ENCODE measurements around the gene ARHGDIB. TPM values are rescaled to one million over a fixed set of nuclear protein-coding genes. Genes with fewer than 3 reads are reported as not detected.

ARHGDIB gene
- total and polyA plus RNA-seq, 2 of the 13 experiments (the other 11 are each of a cell fraction or from before 2014, with no cell fraction given) = 0.11 to 0.87 TPM

DNA sequence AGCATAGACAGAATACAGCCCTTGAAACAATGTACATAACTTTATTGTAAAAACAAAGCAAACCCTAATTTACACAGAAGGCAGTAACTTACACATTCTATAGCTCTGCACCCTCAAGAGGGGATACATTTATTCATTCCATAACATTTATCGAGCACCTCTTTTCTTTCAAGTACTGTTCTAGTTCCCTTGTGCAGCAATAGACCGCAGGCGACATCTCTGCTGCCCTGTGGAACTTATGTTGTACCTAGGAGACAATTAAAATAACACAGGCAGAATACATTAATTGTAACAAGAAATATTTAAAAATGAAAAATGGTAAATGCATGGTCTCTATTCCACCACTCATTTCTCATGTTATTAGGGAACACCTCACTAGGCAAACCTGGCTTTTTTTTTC lies 1.4 kb upstream of the ARHGDIB start:
- in situ Hi-C loops (cut with HindIII; ENCODE audit: extremely low pct_ligation_motif_present, low pct_unique_long_range_greater_than_20kb) = no loop called here
- ATAC-seq (no peak), FAIRE-seq (no peak), DNase-seq (ENCODE audit: low spot score) (no peak)
- H3K4me2 ChIP-seq (ENCODE audit: low read depth, low read length) = no peak overlapping the region
- H2AFZ ChIP-seq (ENCODE audit: low read length) = no peak overlapping the region
- H3K9me3 ChIP-seq (ENCODE audit: low read length) = no peaks in the 10 kb centered on the region
- no TSS peak for BruUV-seq (replicated peaks)
- H3K4me3 ChIP-seq (replicated peaks in 1 of 3; ENCODE audit: insufficient read depth in 1 of 3, low read depth in 2 of 3, low read length in 3 of 3) = no peak overlapping the region
- no peak overlapping the region for H3K27ac ChIP-seq (ENCODE audit: extremely low read length, insufficient read depth, low read length)
- CTCF ChIA-PET (ENCODE audit: low intra/inter-chr PET ratio, low total read pairs) = no interaction called here
- H3K27me3 ChIP-seq (ENCODE audit: control insufficient read depth in 1 of 2, insufficient read depth in 2 of 2, low read length in 2 of 2) = no peaks in the 10 kb centered on the region
- TF ChIP-seq CBX5 (CRISPR knock-in tag; IDR thresholded peaks at IDR 0.05; ENCODE audit: borderline replicate concordance) = no peak
- no peak for TF ChIP-seq KDM3A (CRISPR knock-in tag; IDR thresholded peaks at IDR 0.05; ENCODE audit: low read depth)
- no peak for TF ChIP-seq KLF16 (CRISPR knock-in tag; IDR thresholded peaks at IDR 0.05)
- no peak for TF ChIP-seq NR2F1 (CRISPR knock-in tag; IDR thresholded peaks at IDR 0.05)
- TF ChIP-seq, protein P1, sequence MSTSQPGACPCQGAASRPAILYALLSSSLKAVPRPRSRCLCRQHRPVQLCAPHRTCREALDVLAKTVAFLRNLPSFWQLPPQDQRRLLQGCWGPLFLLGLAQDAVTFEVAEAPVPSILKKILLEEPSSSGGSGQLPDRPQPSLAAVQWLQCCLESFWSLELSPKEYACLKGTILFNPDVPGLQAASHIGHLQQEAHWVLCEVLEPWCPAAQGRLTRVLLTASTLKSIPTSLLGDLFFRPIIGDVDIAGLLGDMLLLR (CRISPR knock-in tag; IDR thresholded peaks at IDR 0.05) = no peak
- no peak for TF ChIP-seq CREM (IDR thresholded peaks at IDR 0.05)
- TF ChIP-seq CREM (CRISPR knock-in tag; IDR thresholded peaks at IDR 0.05) = no peak
- TF ChIP-seq ZNF329 (CRISPR knock-in tag; IDR thresholded peaks at IDR 0.05; ENCODE audit: low read depth) = no peak
- no peak for TF ChIP-seq TBX3 (IDR thresholded peaks at IDR 0.05; ENCODE audit: borderline replicate concordance)
- TF ChIP-seq TAF15 (IDR thresholded peaks at IDR 0.05; ENCODE audit: low read depth, low read length, poor library complexity, severe bottlenecking) = no peak
- no peaks in the 10 kb centered on the region for H3K79me2 ChIP-seq (ENCODE audit: insufficient read depth, low read length)
- H3K36me3 ChIP-seq (replicated peaks in 1 of 2; ENCODE audit: control insufficient read depth in 1 of 2, insufficient read depth in 2 of 2, low read length in 2 of 2) = no peaks in the 10 kb centered on the region
- 67% methylated on average over 3 of the region's 3 CpGs for WGBS (ENCODE audit: low lambda C conversion rate)
- POLR2A ChIA-PET = no interaction called here
- H3K9ac ChIP-seq (ENCODE audit: insufficient read depth, low read depth, low read length) = no peak overlapping the region
- intact Hi-C loops (cut with micrococcal nuclease; ENCODE audit: unreplicated experiment) = no loop called here
- no peaks in the 10 kb centered on the region for H3K4me1 ChIP-seq (ENCODE audit: insufficient read depth, low read length)
- H4K20me1 ChIP-seq (ENCODE audit: insufficient read depth, low read length) = no peaks in the 10 kb centered on the region

DNA sequence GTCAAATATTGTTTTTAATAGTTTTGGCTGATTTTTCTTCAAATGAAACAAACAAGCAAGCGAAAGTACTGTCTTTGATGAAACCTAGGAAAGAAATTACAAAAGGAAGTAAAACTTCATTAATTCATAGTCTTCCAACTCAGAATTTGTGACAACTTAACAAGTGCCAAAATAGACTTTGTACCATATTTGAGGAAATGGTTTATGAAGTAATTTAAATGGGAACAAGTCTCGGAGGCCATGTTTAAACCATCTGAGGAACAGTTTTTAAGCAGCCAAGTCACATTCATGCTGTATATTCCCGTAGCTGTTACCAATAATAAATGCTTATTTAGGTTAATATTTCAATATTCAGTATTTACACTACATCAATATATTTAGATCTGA lies 745 bp upstream of the ARHGDIB start:
- Histone ChIP-seq H3K27me3 (ENCODE audit: control insufficient read depth in 1 of 2, insufficient read depth in 2 of 2, low read length in 2 of 2) (no peaks in the 10 kb centered on the region), H3K4me2 (ENCODE audit: low read depth, low read length) (no peak overlapping the region), H2AFZ (ENCODE audit: low read length) (no peak overlapping the region), H3K9me3 (ENCODE audit: low read length) (no peaks in the 10 kb centered on the region), H3K27ac (ENCODE audit: extremely low read length, insufficient read depth, low read length) (no peak overlapping the region), H3K36me3 (replicated peaks in 1 of 2; ENCODE audit: control insufficient read depth in 1 of 2, insufficient read depth in 2 of 2, low read length in 2 of 2) (no peaks in the 10 kb centered on the region), H3K4me1 (ENCODE audit: insufficient read depth, low read length) (no peaks in the 10 kb centered on the region), H3K9ac (ENCODE audit: insufficient read depth, low read depth, low read length) (no peak overlapping the region), H3K79me2 (ENCODE audit: insufficient read depth, low read length) (no peaks in the 10 kb centered on the region), H3K4me3 (replicated peaks in 1 of 3; ENCODE audit: insufficient read depth in 1 of 3, low read depth in 2 of 3, low read length in 3 of 3) (no peak overlapping the region), H4K20me1 (ENCODE audit: insufficient read depth, low read length) (no peaks in the 10 kb centered on the region)
- ChIA-PET POLR2A (no interaction called here), CTCF (ENCODE audit: low intra/inter-chr PET ratio, low total read pairs) (no interaction called here)
- ATAC-seq (no peak), DNase-seq (ENCODE audit: low spot score) (no peak), FAIRE-seq (no peak)
- intact Hi-C loops (cut with micrococcal nuclease; ENCODE audit: unreplicated experiment) (no loop called here), in situ Hi-C loops (cut with HindIII; ENCODE audit: extremely low pct_ligation_motif_present, low pct_unique_long_range_greater_than_20kb) (no loop called here)
- WGBS (ENCODE audit: low lambda C conversion rate) = 18% methylated on average over 3 of the region's 3 CpGs
- no TSS peak for BruUV-seq (replicated peaks)
- TF ChIP-seq ZNF446 (CRISPR knock-in tag; IDR thresholded peaks at IDR 0.05) = no peak
- no peak for TF ChIP-seq ADNP (CRISPR knock-in tag; IDR thresholded peaks at IDR 0.05)
- TF ChIP-seq ZNF382 (CRISPR knock-in tag; IDR thresholded peaks at IDR 0.05; ENCODE audit: borderline replicate concordance) = no peak
- no peak for TF ChIP-seq ZC3H13 (CRISPR knock-in tag; IDR thresholded peaks at IDR 0.05)
- TF ChIP-seq ZNF331 (CRISPR knock-in tag; IDR thresholded peaks at IDR 0.05) = no peak
- TF ChIP-seq, protein P2, sequence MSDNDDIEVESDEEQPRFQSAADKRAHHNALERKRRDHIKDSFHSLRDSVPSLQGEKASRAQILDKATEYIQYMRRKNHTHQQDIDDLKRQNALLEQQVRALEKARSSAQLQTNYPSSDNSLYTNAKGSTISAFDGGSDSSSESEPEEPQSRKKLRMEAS (IDR thresholded peaks at IDR 0.05) = no peak
- no peak for TF ChIP-seq HDAC2 (CRISPR knock-in tag; IDR thresholded peaks at IDR 0.05)

Data from HepG2 (cell line).